Measurements from ENCODE around the gene CLPX.
A peak's percentile ranks its signal among the peaks of the same experiment; 100 is the strongest.
"Not testable (repeated sequence)": the region's sequence is repeated elsewhere in the genome, so short reads cannot be mapped to it uniquely, and the experiment has no call there.

CLPX gene

GRCh38 chr15:65165875-65166274, 19.3 kb downstream of the CLPX start:
- no peak for DNase-seq

- DNase-seq: no peak
Measured at GRCh38 chr15:65164139-65164538, 21.0 kb downstream of the CLPX start.

GRCh38 chr15:65163041-65163440, 22.1 kb downstream of the CLPX start:
- DNase-seq: no peak

- no peak for DNase-seq
Measured at GRCh38 chr15:65156692-65157091, 28.4 kb downstream of the CLPX start.

- no peak for DNase-seq
Measured at GRCh38 chr15:65154720-65155119, 30.4 kb downstream of the CLPX start.

GRCh38 chr15:65147902-65148301, 37.2 kb downstream of the CLPX start:
- no peak for DNase-seq

GRCh38 chr15:65146438-65146837, 38.7 kb downstream of the CLPX start:
- no peak for DNase-seq

GRCh38 chr15:65138631-65139030, 46.5 kb downstream of the CLPX start:
- DNase-seq: not testable (repeated sequence)

GRCh38 chr15:65137893-65138292, 47.2 kb downstream of the CLPX start:
- DNase-seq: not testable (repeated sequence)

GRCh38 chr15:65137089-65137488, 48.1 kb downstream of the CLPX start:
- not testable (repeated sequence) for DNase-seq

GRCh38 chr15:65134538-65134937, 50.6 kb downstream of the CLPX start:
- DNase-seq: no peak

GRCh38 chr15:65133548-65134200, 51.5 kb downstream of the CLPX start, which contains the start of gene PDCD7:
Gene PDCD7, minus strand, starts transcription at chr15:65133808. Its CDS starts 27 bp downstream, at chr15:65133781.
- DNase-seq: peak; percentile 47 to 89 (median 80)

- DNase-seq: peak in 5 of 14 donors; percentile 22 to 58 (median 36)
Measured at GRCh38 chr15:65132878-65133547, 52.1 kb downstream of the CLPX start.

GRCh38 chr15:65130941-65131340, 54.2 kb downstream of the CLPX start:
- DNase-seq: no peak

GRCh38 chr15:65115542-65115941, 69.6 kb downstream of the CLPX start:
- DNase-seq: no peak

GRCh38 chr15:65115086-65115485, 70.1 kb downstream of the CLPX start, which contains the start of gene UBAP1L:
Gene UBAP1L, minus strand, starts transcription at chr15:65115200. Its CDS starts 8,985 bp downstream, at chr15:65106215.
- DNase-seq: no peak

GRCh38 chr15:65110676-65111292, 74.4 kb downstream of the CLPX start:
- DNase-seq: no peak

- DNase-seq: no peak
Measured at GRCh38 chr15:65106011-65106590, 79.0 kb downstream of the CLPX start.

- DNase-seq: no peak
Measured at GRCh38 chr15:65105038-65105437, 80.1 kb downstream of the CLPX start.

GRCh38 chr15:65102912-65103311, 82.2 kb downstream of the CLPX start:
- no peak for DNase-seq

GRCh38 chr15:65101891-65102708, 83.0 kb downstream of the CLPX start:
- no peak for DNase-seq

- DNase-seq: peak in 10 of 14 donors; percentile 11 to 55 (median 30)
Measured at GRCh38 chr15:65101411-65101890, 83.7 kb downstream of the CLPX start.
